Fibroblast of lung (primary cell): ENCODE measurements around the gene MMP25. TPM values are rescaled to one million over a fixed set of nuclear protein-coding genes. Genes with fewer than 3 reads are reported as not detected.

Experiments
- DNase-seq, 2 donors: peaks; one replicate each; pipeline versions ENCODE4 v3.0.0 to v3.0.0-alpha.2; 2010; ENCODE audit warnings: low read depth in 2 of 2
- H2AFZ ChIP-seq: 2 replicates; pipeline ENCODE4 v1.5.1; 2012; ENCODE audit warnings: low read length, control low read depth, inconsistent platforms
- H3K27ac ChIP-seq: 2 replicates; pipeline ENCODE4 v1.5.1; 2011; ENCODE audit warnings: low read length, control low read depth; ENCODE audit not compliant: insufficient read depth
- H3K27me3 ChIP-seq: 2 replicates; pipeline ENCODE4 v1.5.1; 2011; ENCODE audit warnings: mild to moderate bottlenecking, low read length; ENCODE audit not compliant: control insufficient read depth, insufficient read depth
- H3K36me3 ChIP-seq: 2 replicates; pipeline ENCODE4 v1.5.1; 2011; ENCODE audit warnings: low read length; ENCODE audit not compliant: control insufficient read depth, insufficient read depth
- H3K4me1 ChIP-seq: 2 replicates; pipeline ENCODE4 v1.5.1; 2011; ENCODE audit warnings: low read length; ENCODE audit not compliant: control insufficient read depth, insufficient read depth; ENCODE audit errors: extremely low read depth
- H3K4me2 ChIP-seq: 2 replicates; pipeline ENCODE4 v1.5.1; 2011; ENCODE audit warnings: low read length, control low read depth; ENCODE audit not compliant: insufficient read depth; ENCODE audit errors: extremely low read depth
- H3K4me3 ChIP-seq, 4 experiments: fragments of 200-600 bp in 1 of 4; sonication (generic) in 1 of 4; replicated peaks in 1 of 4; 2 replicates each; pipeline ENCODE4 v1.5.1; 2011 to 2016; ENCODE audit warnings: low read length in 4 of 4, low read depth in 3 of 4, mild to moderate bottlenecking in 3 of 4, control low read depth in 2 of 4, inconsistent platforms in 1 of 4, mixed read lengths in 1 of 4; ENCODE audit not compliant: insufficient read depth in 1 of 4; ENCODE audit errors: control extremely low read depth in 1 of 4
- H3K79me2 ChIP-seq: 2 replicates; pipeline ENCODE4 v1.5.1; 2012; ENCODE audit warnings: mild to moderate bottlenecking, low read length, inconsistent platforms; ENCODE audit not compliant: control insufficient read depth, insufficient read depth
- H3K9ac ChIP-seq: 2 replicates; pipeline ENCODE4 v1.5.1; 2011; ENCODE audit warnings: mild to moderate bottlenecking, low read length, control low read depth; ENCODE audit not compliant: insufficient read depth
- H3K9me3 ChIP-seq: 2 replicates; pipeline ENCODE4 v1.5.1; 2012; ENCODE audit warnings: low read depth, low read length; ENCODE audit not compliant: control insufficient read depth, insufficient read depth
- H4K20me1 ChIP-seq: 2 replicates; pipeline ENCODE4 v1.5.1; 2011; ENCODE audit warnings: low read length; ENCODE audit not compliant: control insufficient read depth, insufficient read depth; ENCODE audit errors: extremely low read depth
- CTCF ChIP-seq, 2 donors: IDR thresholded peaks in 1 of 2; conservative IDR thresholded peaks in 1 of 2; 1 replicate in 1 of 2; 2 replicates in 1 of 2; pipeline ENCODE4 v1.5.1; 2011 to 2012; ENCODE audit warnings: low read length in 2 of 2, control low read depth in 1 of 2, inconsistent platforms in 1 of 2, low read depth in 1 of 2, mild to moderate bottlenecking in 1 of 2
- EZH2 ChIP-seq: IDR thresholded peaks from 2 replicates; pipeline ENCODE4 v1.5.1; 2012; ENCODE audit warnings: low read length, control low read depth, mild to moderate bottlenecking; ENCODE audit errors: missing control alignments
- polyA plus RNA-seq, 2 donors: library from polyadenylated mRNA; depleted of rRNA in 1 of 2; stranded (reverse) in 1 of 2; unstranded in 1 of 2; fragments of >200 nt; gene quantifications; 2 replicates each; pipeline ENCODE4 v1.2.1, GENCODE V29; 2011 to 2012; ENCODE audit warnings: missing spikeins in 1 of 2
- total RNA-seq: library from RNA; depleted of rRNA; stranded (reverse); fragments of >200 nt; gene quantifications from 2 replicates; pipeline ENCODE4 v1.2.1, GENCODE V29; 2014

Gene MMP25
- total and polyA plus RNA-seq, 2 donors (not counting 1 experiment from before 2014, with no cell fraction given): 0.03 TPM; not detected in 1

- no peak for DNase-seq
- Histone ChIP-seq H2AFZ (no peak overlapping the region), H3K36me3 (no peaks in the 10 kb centered on the region), H3K4me3 (no peak overlapping the region), H3K4me2 (no peak overlapping the region), H3K27me3 (peaks cover 6% of the 10 kb centered on the region), H3K9ac (no peak overlapping the region), H3K4me1 (no peaks in the 10 kb centered on the region), H3K79me2 (no peaks in the 10 kb centered on the region), H4K20me1 (no peaks in the 10 kb centered on the region), H3K9me3 (no peaks in the 10 kb centered on the region), H3K27ac (no peak overlapping the region)
- no peak for TF ChIP-seq CTCF (conservative IDR thresholded peaks at IDR 0.05 in 1 of 2, IDR thresholded peaks at IDR 0.05 in 1 of 2; ENCODE audit: low read depth in 1 of 2, low read length in 2 of 2)
- no peak for TF ChIP-seq EZH2
These were observed 38.1 kb downstream of the MMP25 start for GRCh38 chr16:3084491-3084890.

DNA sequence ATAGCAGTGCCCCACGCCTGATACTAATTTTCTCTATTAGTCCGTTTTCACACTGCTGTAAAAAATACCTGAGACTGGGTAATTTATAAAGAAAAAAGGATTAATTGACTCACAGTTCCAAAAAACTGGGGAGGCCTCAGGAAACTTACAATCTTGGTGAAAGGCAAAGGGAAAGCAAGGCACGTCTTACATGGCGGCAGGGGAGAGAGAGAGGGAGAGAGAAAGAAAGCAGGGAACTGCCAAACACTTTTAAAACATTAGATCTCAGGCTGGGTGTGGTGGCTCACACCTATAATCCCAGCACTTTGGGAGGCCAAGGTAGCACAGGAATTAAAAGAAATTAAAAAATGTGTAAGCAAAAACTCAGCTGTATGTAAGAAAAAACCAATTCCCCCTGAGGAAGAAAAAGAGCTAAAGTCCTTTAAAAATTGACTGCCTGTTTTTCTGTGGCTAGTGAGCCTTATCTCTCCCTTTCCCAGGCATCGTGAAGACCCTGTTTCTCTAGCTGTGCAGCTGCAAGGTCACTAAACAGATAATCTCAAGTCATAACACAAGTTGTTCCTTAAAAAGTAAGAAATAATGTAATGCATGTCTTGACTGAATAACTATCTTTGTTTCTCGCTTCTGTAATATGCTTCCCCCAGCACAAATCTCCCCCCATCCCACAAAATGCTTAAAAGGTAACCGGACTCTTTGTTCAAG, 38.8 kb downstream of the MMP25 start:
- H4K20me1 ChIP-seq: no peaks in the 10 kb centered on the region
- no peak overlapping the region for H3K4me2 ChIP-seq
- no peaks in the 10 kb centered on the region for H3K4me1 ChIP-seq
- TF ChIP-seq CTCF (conservative IDR thresholded peaks at IDR 0.05 in 1 of 2, IDR thresholded peaks at IDR 0.05 in 1 of 2; ENCODE audit: low read depth in 1 of 2, low read length in 2 of 2) (no peak), EZH2 (no peak)
- H3K27ac ChIP-seq: no peak overlapping the region
- no peaks in the 10 kb centered on the region for H3K36me3 ChIP-seq
- H2AFZ ChIP-seq: no peak overlapping the region
- no peak for DNase-seq
- no peaks in the 10 kb centered on the region for H3K79me2 ChIP-seq
- no peak overlapping the region for H3K9ac ChIP-seq
- no peaks in the 10 kb centered on the region for H3K9me3 ChIP-seq
- H3K27me3 ChIP-seq: peaks cover 3% of the 10 kb centered on the region
- H3K4me3 ChIP-seq: no peak overlapping the region

- Histone ChIP-seq H3K36me3 (no peaks in the 10 kb centered on the region), H2AFZ (no peak overlapping the region), H3K9me3 (no peaks in the 10 kb centered on the region), H3K4me1 (no peaks in the 10 kb centered on the region), H3K79me2 (no peaks in the 10 kb centered on the region), H3K4me3 (no peak overlapping the region), H4K20me1 (no peaks in the 10 kb centered on the region), H3K27me3 (no peaks in the 10 kb centered on the region), H3K9ac (no peak overlapping the region), H3K4me2 (no peak overlapping the region), H3K27ac (no peak overlapping the region)
- TF ChIP-seq CTCF (conservative IDR thresholded peaks at IDR 0.05 in 1 of 2, IDR thresholded peaks at IDR 0.05 in 1 of 2; ENCODE audit: low read depth in 1 of 2, low read length in 2 of 2): no peak
- TF ChIP-seq EZH2: no peak
- DNase-seq: no peak
These were observed 39.7 kb downstream of the MMP25 start for GRCh38 chr16:3085868-3086595.
